HG02973 (cell line): ENCODE measurements around the gene KLK5.

Experiments
- ATAC-seq: cut with Tn5 transposase; IDR thresholded peaks from one replicate; pipeline ENCODE4 v1.9.1; 2021; ENCODE audit warnings: moderate library complexity; ENCODE audit not compliant: unreplicated experiment

Gene KLK5

GRCh38 chr19:50894478-50895356, 58.1 kb downstream of the KLK5 start:
- ATAC-seq, result no peak
